Calu3 (cell line): ENCODE results near the gene FXYD3. TPM values are rescaled to one million over a fixed set of nuclear protein-coding genes. Genes with fewer than 3 reads are reported as not detected.

Source experiments
- BruUV-seq: library from RNA; stranded (reverse); fragments of 400-500 nt; replicated peaks from 2 replicates; lab custom pipeline; 2021; lab: Mats Ljungman, UMichigan
- CTCF ChIA-PET: fragments of 300-600 bp; sonication (Branson Sonifier 250); formaldehyde crosslinking; loops from one replicate; lab custom pipeline; 2022; ENCODE audit warnings: antibody characterized with exemption; lab: Charles Lee
- DNase-seq: peaks from one replicate; pipeline ENCODE4 v3.0.0; 2022
- H3K27ac Mint-ChIP-seq: one replicate; pipeline ENCODE4 v1.8.0; 2022; ENCODE audit warnings: mixed read lengths; ENCODE audit not compliant: unreplicated experiment
- H3K27me3 Mint-ChIP-seq: one replicate; pipeline ENCODE4 v1.8.0; 2022; ENCODE audit warnings: mixed read lengths; ENCODE audit not compliant: unreplicated experiment
- H3K36me3 Mint-ChIP-seq: one replicate; pipeline ENCODE4 v1.8.0; 2022; ENCODE audit warnings: mild to moderate bottlenecking, moderate library complexity, mixed read lengths; ENCODE audit not compliant: insufficient read depth, unreplicated experiment
- H3K4me1 Mint-ChIP-seq: one replicate; pipeline ENCODE4 v1.8.0; 2022; ENCODE audit warnings: mild to moderate bottlenecking, low read depth, mixed read lengths; ENCODE audit not compliant: unreplicated experiment
- H3K4me3 Mint-ChIP-seq: one replicate; pipeline ENCODE4 v1.8.0; 2022; ENCODE audit warnings: mild to moderate bottlenecking, low read depth, moderate library complexity, mixed read lengths; ENCODE audit not compliant: unreplicated experiment
- H3K9me3 Mint-ChIP-seq: one replicate; pipeline ENCODE4 v1.8.0; 2022; ENCODE audit warnings: low read depth, mixed read lengths; ENCODE audit not compliant: unreplicated experiment
- CTCF ChIP-seq: fragments of 200-600 bp; IDR thresholded peaks from one replicate; pipeline ENCODE4 v1.8.0; 2022; ENCODE audit warnings: antibody characterized with exemption; ENCODE audit not compliant: unreplicated experiment
- intact Hi-C: fragments of 100-400 bp; cut with micrococcal nuclease; formaldehyde crosslinking; loops from one replicate; pipeline ENCODE4 v1.10.0; 2022; ENCODE audit not compliant: unreplicated experiment
- total RNA-seq: library from RNA; stranded (reverse); gene quantifications from 2 replicates; pipeline ENCODE4 v1.2.3, GENCODE V29; 2022

The FXYD3 gene
- total RNA-seq, 1 experiment from 2014 or later, result 183 TPM

GRCh38 chr19:35094656-35095055 is 21.0 kb upstream of the FXYD3 start:
- CTCF ChIA-PET, result no interaction called here
- no peak for TF ChIP-seq CTCF
- Mint-ChIP-seq H3K9me3 (no peaks in the 10 kb centered on the region), H3K36me3 (peaks cover 9% of the 10 kb centered on the region), H3K4me1 (peaks cover 36% of the 10 kb centered on the region), H3K27me3 (no peaks in the 10 kb centered on the region), H3K4me3 (no peak overlapping the region), H3K27ac (no peak overlapping the region)
- BruUV-seq, result no TSS peak
- intact Hi-C loops, result no loop called here
- DNase-seq, result no peak

- Mint-ChIP-seq H3K4me3 (no peak overlapping the region), H3K9me3 (no peaks in the 10 kb centered on the region), H3K27me3 (no peaks in the 10 kb centered on the region), H3K36me3 (no peaks in the 10 kb centered on the region), H3K27ac (peak overlapping the region; percentile 13), H3K4me1 (peaks cover 33% of the 10 kb centered on the region)
- TF ChIP-seq CTCF, result no peak
- no TSS peak for BruUV-seq
- CTCF ChIA-PET, result interaction anchor here (0.9 kb wide), 1 partner anchor 15 kb away, joined by 4 read pairs; no protein-coding TSS in a partner anchor
- DNase-seq, result no peak
- intact Hi-C loops, result no loop called here
Measured at GRCh38 chr19:35095667-35096368, 19.8 kb upstream of the FXYD3 start.

GRCh38 chr19:35098413-35099049 is 17.1 kb upstream of the FXYD3 start:
- no TSS peak for BruUV-seq
- no peaks in the 10 kb centered on the region for H3K27me3 Mint-ChIP-seq
- no peak overlapping the region for H3K27ac Mint-ChIP-seq
- peaks cover 25% of the 10 kb centered on the region for H3K4me1 Mint-ChIP-seq
- no peak overlapping the region for H3K4me3 Mint-ChIP-seq
- no peaks in the 10 kb centered on the region for H3K9me3 Mint-ChIP-seq
- TF ChIP-seq CTCF, result no peak
- no peak for DNase-seq
- intact Hi-C loops, result no loop called here
- CTCF ChIA-PET, result interaction anchor here (0.6 to 1.2 kb wide), 3 partner anchors 10 to 133 kb away, joined by 3 to 5 read pairs (median 3); no protein-coding TSS in a partner anchor
- H3K36me3 Mint-ChIP-seq, result no peaks in the 10 kb centered on the region

GRCh38 chr19:35099155-35099896 is 16.3 kb upstream of the FXYD3 start:
- CTCF ChIA-PET, result interaction anchor here (1.2 kb wide), 1 partner anchor 103 kb away, joined by 5 read pairs; no protein-coding TSS in a partner anchor
- intact Hi-C loops, result no loop called here

More at GRCh38 chr19:35099155-35099896, 16.3 kb upstream of the FXYD3 start:
- no peak overlapping the region for H3K4me3 Mint-ChIP-seq
- no peak for DNase-seq
- no TSS peak for BruUV-seq
- no peak for TF ChIP-seq CTCF
- H3K27me3 Mint-ChIP-seq, result no peaks in the 10 kb centered on the region
- H3K36me3 Mint-ChIP-seq, result no peaks in the 10 kb centered on the region
- peaks cover 20% of the 10 kb centered on the region for H3K4me1 Mint-ChIP-seq
- no peaks in the 10 kb centered on the region for H3K9me3 Mint-ChIP-seq
- H3K27ac Mint-ChIP-seq, result no peak overlapping the region
